SK-N-SH treated with all-trans-retinoic acid at 6 μM for 48 hours (cell line): ENCODE measurements around the gene OR2AK2.

Experiments
- ATAC-seq: fragments of 200-7000 bp; cut with Tn5 transposase; 3 replicates; pipeline ENCODE4 v1.9.1; 2020; ENCODE audit warnings: mild to moderate bottlenecking, moderate library complexity
- ARNTL ChIP-seq: fragments of 450-650 bp; formaldehyde crosslinking; IDR thresholded peaks from 2 replicates; pipeline ENCODE4 v1.5.0; 2020; ENCODE audit warnings: low read depth, mild to moderate bottlenecking, moderate library complexity, borderline replicate concordance
- BACH2 ChIP-seq: fragments of 250-450 bp; sonication (Bioruptor Pico); IDR thresholded peaks from 2 replicates; pipeline ENCODE4 v1.9.0; 2021; ENCODE audit warnings: mild to moderate bottlenecking, borderline replicate concordance
- CSDC2 ChIP-seq: fragments of 250-450 bp; sonication (Bioruptor Pico); IDR thresholded peaks from 2 replicates; pipeline ENCODE4 v1.5.0; 2020; ENCODE audit warnings: mild to moderate bottlenecking, moderate library complexity
- ESRRG ChIP-seq: fragments of 250-450 bp; sonication (Bioruptor Pico); IDR thresholded peaks from 2 replicates; pipeline ENCODE4 v1.6.1; 2021; ENCODE audit warnings: mild to moderate bottlenecking
- GLIS3 ChIP-seq: fragments of 250-450 bp; sonication (Bioruptor Pico); IDR thresholded peaks from 2 replicates; pipeline ENCODE4 v1.5.0; 2020; ENCODE audit warnings: mild to moderate bottlenecking, moderate library complexity
- ISL1 ChIP-seq: fragments of 250-450 bp; sonication (Bioruptor Pico); IDR thresholded peaks from 2 replicates; pipeline ENCODE4 v2.1.2; 2022; ENCODE audit warnings: mild to moderate bottlenecking, moderate library complexity
- OSR1 ChIP-seq: fragments of 250-450 bp; sonication (Bioruptor Pico); IDR thresholded peaks from 2 replicates; pipeline ENCODE4 v1.8.0; 2022; ENCODE audit warnings: moderate library complexity, mild to moderate bottlenecking, inconsistent platforms
- PPARA ChIP-seq: fragments of 250-450 bp; sonication (Bioruptor Pico); IDR thresholded peaks from 2 replicates; pipeline ENCODE4 v1.5.0; 2020; ENCODE audit warnings: mild to moderate bottlenecking, borderline replicate concordance
- RARB ChIP-seq: fragments of 250-450 bp; sonication (Bioruptor Pico); IDR thresholded peaks from 2 replicates; pipeline ENCODE4 v1.8.0; 2021; ENCODE audit warnings: mild to moderate bottlenecking, moderate library complexity
- SNAI2 ChIP-seq: fragments of 250-450 bp; sonication (Bioruptor Pico); IDR thresholded peaks from 2 replicates; pipeline ENCODE4 v1.5.0; 2020; ENCODE audit warnings: mild to moderate bottlenecking, moderate library complexity
- TOX ChIP-seq: fragments of 250-450 bp; sonication (Bioruptor Pico); IDR thresholded peaks from 2 replicates; pipeline ENCODE4 v1.8.0; 2021; ENCODE audit warnings: mild to moderate bottlenecking, moderate library complexity, borderline replicate concordance
- ZFP3 ChIP-seq: fragments of 250-450 bp; sonication (Bioruptor Pico); IDR thresholded peaks from 2 replicates; pipeline ENCODE4 v1.5.0; 2020; ENCODE audit warnings: mild to moderate bottlenecking, moderate library complexity
- ZFP30 ChIP-seq: fragments of 450-650 bp; formaldehyde crosslinking; IDR thresholded peaks from 2 replicates; pipeline ENCODE4 v1.5.0; 2022; ENCODE audit warnings: mild to moderate bottlenecking, moderate library complexity
- ZNF565 ChIP-seq: fragments of 450-650 bp; formaldehyde crosslinking; conservative IDR thresholded peaks from 2 replicates; pipeline ENCODE4 v1.5.0; 2020; ENCODE audit warnings: low read depth, mild to moderate bottlenecking, moderate library complexity
- ZNF70 ChIP-seq: fragments of 450-650 bp; formaldehyde crosslinking; IDR thresholded peaks from 2 replicates; pipeline ENCODE4 v1.5.0; 2020; ENCODE audit warnings: mild to moderate bottlenecking, moderate library complexity
- ZNF8 ChIP-seq: fragments of 450-650 bp; formaldehyde crosslinking; IDR thresholded peaks from 2 replicates; pipeline ENCODE4 v1.5.0; 2020; ENCODE audit warnings: mild to moderate bottlenecking, moderate library complexity
- TF ChIP-seq, protein P1 (sequence below): fragments of 250-450 bp; sonication (Bioruptor Pico); IDR thresholded peaks from 2 replicates; pipeline ENCODE4 v1.5.1; 2021; ENCODE audit warnings: mild to moderate bottlenecking, moderate library complexity
- TF ChIP-seq, protein P2 (sequence below): fragments of 250-450 bp; sonication (Bioruptor Pico); IDR thresholded peaks from 2 replicates; pipeline ENCODE4 v1.8.0; 2021; ENCODE audit warnings: low read depth, mild to moderate bottlenecking, moderate library complexity, borderline replicate concordance
- TF ChIP-seq, protein P3 (sequence below): fragments of 250-450 bp; sonication (Bioruptor Pico); IDR thresholded peaks from 2 replicates; pipeline ENCODE4 v1.5.0; 2020; ENCODE audit warnings: mild to moderate bottlenecking, moderate library complexity
- TF ChIP-seq, protein P4 (sequence below): fragments of 250-450 bp; sonication (Bioruptor Pico); IDR thresholded peaks from 2 replicates; pipeline ENCODE4 v1.5.1; 2020; ENCODE audit warnings: low read depth, mild to moderate bottlenecking, moderate library complexity
- TF ChIP-seq, protein P5 (sequence below): fragments of 250-450 bp; sonication (Bioruptor Pico); IDR thresholded peaks from 2 replicates; pipeline ENCODE4 v1.8.0; 2020; ENCODE audit warnings: mild to moderate bottlenecking, moderate library complexity, borderline replicate concordance

OR2AK2 gene

DNA sequence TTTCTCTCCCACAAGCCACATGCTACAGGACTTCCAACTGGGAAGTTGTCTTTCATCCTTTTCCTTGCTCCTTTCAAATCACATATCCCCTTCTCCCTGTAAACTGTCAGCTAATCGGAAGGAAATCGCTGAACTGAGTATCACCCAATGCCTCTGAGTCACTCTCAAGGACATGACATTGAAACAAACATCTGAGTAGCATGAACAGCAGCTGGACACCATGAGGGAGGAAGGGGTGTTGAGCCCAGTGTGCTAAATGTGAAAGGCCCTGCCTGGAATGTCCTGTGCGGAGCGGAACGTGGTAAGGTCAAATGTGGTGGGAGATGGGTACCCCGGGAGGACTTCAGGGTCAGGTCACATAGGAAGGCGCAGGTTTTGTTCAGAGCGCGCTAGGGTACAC is 40.2 kb upstream of the OR2AK2 start, which contains the start of gene OR2AJ1:
Gene OR2AJ1 (plus strand): TSS at position 22 of the 400 bp plus-strand sequence. CDS start 8,880 bp downstream, outside the sequence.
- no peak for ATAC-seq
- TF ChIP-seq ESRRG (CRISPR knock-in tag) (no peak), ZFP3 (CRISPR knock-in tag) (no peak), ZNF8 (no peak), SNAI2 (CRISPR knock-in tag) (no peak), ZFP30 (CRISPR knock-in tag) (no peak), GLIS3 (CRISPR knock-in tag) (no peak), ZNF565 (CRISPR knock-in tag) (no peak), OSR1 (CRISPR knock-in tag) (no peak), BACH2 (CRISPR knock-in tag) (no peak), CSDC2 (no peak), TOX (no peak), ISL1 (CRISPR knock-in tag) (no peak)
- TF ChIP-seq, protein P1, sequence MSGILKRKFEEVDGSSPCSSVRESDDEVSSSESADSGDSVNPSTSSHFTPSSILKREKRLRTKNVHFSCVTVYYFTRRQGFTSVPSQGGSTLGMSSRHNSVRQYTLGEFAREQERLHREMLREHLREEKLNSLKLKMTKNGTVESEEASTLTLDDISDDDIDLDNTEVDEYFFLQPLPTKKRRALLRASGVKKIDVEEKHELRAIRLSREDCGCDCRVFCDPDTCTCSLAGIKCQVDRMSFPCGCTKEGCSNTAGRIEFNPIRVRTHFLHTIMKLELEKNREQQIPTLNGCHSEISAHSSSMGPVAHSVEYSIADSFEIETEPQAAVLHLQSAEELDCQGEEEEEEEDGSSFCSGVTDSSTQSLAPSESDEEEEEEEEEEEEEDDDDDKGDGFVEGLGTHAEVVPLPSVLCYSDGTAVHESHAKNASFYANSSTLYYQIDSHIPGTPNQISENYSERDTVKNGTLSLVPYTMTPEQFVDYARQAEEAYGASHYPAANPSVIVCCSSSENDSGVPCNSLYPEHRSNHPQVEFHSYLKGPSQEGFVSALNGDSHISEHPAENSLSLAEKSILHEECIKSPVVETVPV (CRISPR knock-in tag): no peak
- TF ChIP-seq, protein P2, sequence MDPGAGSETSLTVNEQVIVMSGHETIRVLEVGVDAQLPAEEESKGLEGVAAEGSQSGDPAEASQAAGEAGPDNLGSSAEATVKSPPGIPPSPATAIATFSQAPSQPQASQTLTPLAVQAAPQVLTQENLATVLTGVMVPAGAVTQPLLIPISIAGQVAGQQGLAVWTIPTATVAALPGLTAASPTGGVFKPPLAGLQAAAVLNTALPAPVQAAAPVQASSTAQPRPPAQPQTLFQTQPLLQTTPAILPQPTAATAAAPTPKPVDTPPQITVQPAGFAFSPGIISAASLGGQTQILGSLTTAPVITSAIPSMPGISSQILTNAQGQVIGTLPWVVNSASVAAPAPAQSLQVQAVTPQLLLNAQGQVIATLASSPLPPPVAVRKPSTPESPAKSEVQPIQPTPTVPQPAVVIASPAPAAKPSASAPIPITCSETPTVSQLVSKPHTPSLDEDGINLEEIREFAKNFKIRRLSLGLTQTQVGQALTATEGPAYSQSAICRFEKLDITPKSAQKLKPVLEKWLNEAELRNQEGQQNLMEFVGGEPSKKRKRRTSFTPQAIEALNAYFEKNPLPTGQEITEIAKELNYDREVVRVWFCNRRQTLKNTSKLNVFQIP (CRISPR knock-in tag): no peak
- TF ChIP-seq, protein P3, sequence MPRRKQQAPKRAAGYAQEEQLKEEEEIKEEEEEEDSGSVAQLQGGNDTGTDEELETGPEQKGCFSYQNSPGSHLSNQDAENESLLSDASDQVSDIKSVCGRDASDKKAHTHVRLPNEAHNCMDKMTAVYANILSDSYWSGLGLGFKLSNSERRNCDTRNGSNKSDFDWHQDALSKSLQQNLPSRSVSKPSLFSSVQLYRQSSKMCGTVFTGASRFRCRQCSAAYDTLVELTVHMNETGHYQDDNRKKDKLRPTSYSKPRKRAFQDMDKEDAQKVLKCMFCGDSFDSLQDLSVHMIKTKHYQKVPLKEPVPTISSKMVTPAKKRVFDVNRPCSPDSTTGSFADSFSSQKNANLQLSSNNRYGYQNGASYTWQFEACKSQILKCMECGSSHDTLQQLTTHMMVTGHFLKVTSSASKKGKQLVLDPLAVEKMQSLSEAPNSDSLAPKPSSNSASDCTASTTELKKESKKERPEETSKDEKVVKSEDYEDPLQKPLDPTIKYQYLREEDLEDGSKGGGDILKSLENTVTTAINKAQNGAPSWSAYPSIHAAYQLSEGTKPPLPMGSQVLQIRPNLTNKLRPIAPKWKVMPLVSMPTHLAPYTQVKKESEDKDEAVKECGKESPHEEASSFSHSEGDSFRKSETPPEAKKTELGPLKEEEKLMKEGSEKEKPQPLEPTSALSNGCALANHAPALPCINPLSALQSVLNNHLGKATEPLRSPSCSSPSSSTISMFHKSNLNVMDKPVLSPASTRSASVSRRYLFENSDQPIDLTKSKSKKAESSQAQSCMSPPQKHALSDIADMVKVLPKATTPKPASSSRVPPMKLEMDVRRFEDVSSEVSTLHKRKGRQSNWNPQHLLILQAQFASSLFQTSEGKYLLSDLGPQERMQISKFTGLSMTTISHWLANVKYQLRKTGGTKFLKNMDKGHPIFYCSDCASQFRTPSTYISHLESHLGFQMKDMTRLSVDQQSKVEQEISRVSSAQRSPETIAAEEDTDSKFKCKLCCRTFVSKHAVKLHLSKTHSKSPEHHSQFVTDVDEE (CRISPR knock-in tag): no peak
- TF ChIP-seq, protein P4, sequence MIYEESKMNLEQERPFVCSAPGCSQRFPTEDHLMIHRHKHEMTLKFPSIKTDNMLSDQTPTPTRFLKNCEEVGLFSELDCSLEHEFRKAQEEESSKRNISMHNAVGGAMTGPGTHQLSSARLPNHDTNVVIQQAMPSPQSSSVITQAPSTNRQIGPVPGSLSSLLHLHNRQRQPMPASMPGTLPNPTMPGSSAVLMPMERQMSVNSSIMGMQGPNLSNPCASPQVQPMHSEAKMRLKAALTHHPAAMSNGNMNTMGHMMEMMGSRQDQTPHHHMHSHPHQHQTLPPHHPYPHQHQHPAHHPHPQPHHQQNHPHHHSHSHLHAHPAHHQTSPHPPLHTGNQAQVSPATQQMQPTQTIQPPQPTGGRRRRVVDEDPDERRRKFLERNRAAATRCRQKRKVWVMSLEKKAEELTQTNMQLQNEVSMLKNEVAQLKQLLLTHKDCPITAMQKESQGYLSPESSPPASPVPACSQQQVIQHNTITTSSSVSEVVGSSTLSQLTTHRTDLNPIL (CRISPR knock-in tag): no peak
- TF ChIP-seq, all 23 proteins: peak for 0

DNA sequence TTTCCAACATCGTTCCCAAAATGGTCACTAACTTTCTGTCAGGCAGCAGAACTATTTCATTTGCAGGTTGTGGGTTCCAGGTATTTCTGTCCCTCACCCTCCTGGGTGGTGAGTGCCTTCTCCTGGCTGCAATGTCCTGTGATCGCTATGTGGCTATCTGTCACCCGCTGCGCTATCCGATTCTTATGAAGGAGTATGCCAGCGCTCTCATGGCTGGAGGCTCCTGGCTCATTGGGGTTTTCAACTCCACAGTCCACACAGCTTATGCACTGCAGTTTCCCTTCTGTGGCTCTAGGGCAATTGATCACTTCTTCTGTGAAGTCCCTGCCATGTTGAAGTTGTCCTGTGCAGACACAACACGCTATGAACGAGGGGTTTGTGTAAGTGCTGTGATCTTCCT is 31.0 kb upstream of the OR2AK2 start:
- TF ChIP-seq ZFP30 (CRISPR knock-in tag): no peak
- no peak for TF ChIP-seq ZNF70 (CRISPR knock-in tag)
- no peak for TF ChIP-seq ZNF8
- TF ChIP-seq, protein P1 (CRISPR knock-in tag): no peak
- no peak for TF ChIP-seq ARNTL (CRISPR knock-in tag)
- TF ChIP-seq RARB (CRISPR knock-in tag): no peak
- TF ChIP-seq TOX: no peak
- no peak for TF ChIP-seq GLIS3 (CRISPR knock-in tag)
- TF ChIP-seq PPARA (CRISPR knock-in tag): no peak
- TF ChIP-seq, protein P5, sequence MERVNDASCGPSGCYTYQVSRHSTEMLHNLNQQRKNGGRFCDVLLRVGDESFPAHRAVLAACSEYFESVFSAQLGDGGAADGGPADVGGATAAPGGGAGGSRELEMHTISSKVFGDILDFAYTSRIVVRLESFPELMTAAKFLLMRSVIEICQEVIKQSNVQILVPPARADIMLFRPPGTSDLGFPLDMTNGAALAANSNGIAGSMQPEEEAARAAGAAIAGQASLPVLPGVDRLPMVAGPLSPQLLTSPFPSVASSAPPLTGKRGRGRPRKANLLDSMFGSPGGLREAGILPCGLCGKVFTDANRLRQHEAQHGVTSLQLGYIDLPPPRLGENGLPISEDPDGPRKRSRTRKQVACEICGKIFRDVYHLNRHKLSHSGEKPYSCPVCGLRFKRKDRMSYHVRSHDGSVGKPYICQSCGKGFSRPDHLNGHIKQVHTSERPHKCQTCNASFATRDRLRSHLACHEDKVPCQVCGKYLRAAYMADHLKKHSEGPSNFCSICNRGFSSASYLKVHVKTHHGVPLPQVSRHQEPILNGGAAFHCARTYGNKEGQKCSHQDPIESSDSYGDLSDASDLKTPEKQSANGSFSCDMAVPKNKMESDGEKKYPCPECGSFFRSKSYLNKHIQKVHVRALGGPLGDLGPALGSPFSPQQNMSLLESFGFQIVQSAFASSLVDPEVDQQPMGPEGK (CRISPR knock-in tag): no peak
- TF ChIP-seq, protein P2 (CRISPR knock-in tag): no peak
- TF ChIP-seq ISL1 (CRISPR knock-in tag): no peak
- TF ChIP-seq BACH2 (CRISPR knock-in tag): no peak
- ATAC-seq: no peak
